Stimulated activated naive CD4-positive, alpha-beta T cell (primary cell): ENCODE measurements around the gene ALG8.
"Not testable (repeated sequence)": the region's sequence is repeated elsewhere in the genome, so short reads cannot be mapped to it uniquely, and the experiment has no call there.

Experiments used
- DNase-seq, 6 experiments: peaks; one replicate each; lab custom pipeline; 2025; lab: John Stamatoyannopoulos, UW

ALG8 gene

GRCh38 chr11:78071717-78072116 is 67.7 kb downstream of the ALG8 start:
- DNase-seq, result no peak

GRCh38 chr11:78070621-78071020 is 68.8 kb downstream of the ALG8 start:
- DNase-seq, result no peak

- no peak for DNase-seq
Observed at GRCh38 chr11:78069465-78069864, 70.0 kb downstream of the ALG8 start.

- DNase-seq, result no peak
Observed at GRCh38 chr11:78067704-78068103, 71.7 kb downstream of the ALG8 start.

- DNase-seq, result no peak
Observed at GRCh38 chr11:78066471-78066870, 73.0 kb downstream of the ALG8 start.

GRCh38 chr11:78065203-78065602 is 74.2 kb downstream of the ALG8 start:
- DNase-seq, result no peak

GRCh38 chr11:78063440-78064181 is 75.8 kb downstream of the ALG8 start, which contains the start of gene THRSP:
THRSP (plus strand) TSS chr11:78063861; CDS start chr11:78063882, 21 bp downstream.
- no peak for DNase-seq

- DNase-seq, result no peak
Observed at GRCh38 chr11:78062671-78063070, 76.8 kb downstream of the ALG8 start.

GRCh38 chr11:78061921-78062311 is 77.5 kb downstream of the ALG8 start:
- DNase-seq, result no peak

- DNase-seq, result no peak
Observed at GRCh38 chr11:78061088-78061920, 78.1 kb downstream of the ALG8 start.

- no peak for DNase-seq
Observed at GRCh38 chr11:78060533-78060932, 78.9 kb downstream of the ALG8 start.

- not testable (repeated sequence) for DNase-seq
Observed at GRCh38 chr11:78059749-78060328, 79.6 kb downstream of the ALG8 start.

- DNase-seq, result no peak
Observed at GRCh38 chr11:78057462-78058055, 81.9 kb downstream of the ALG8 start.

GRCh38 chr11:78056093-78056492 is 83.3 kb downstream of the ALG8 start:
- no peak for DNase-seq

GRCh38 chr11:78054971-78055370 is 84.5 kb downstream of the ALG8 start:
- no peak for DNase-seq

- DNase-seq, result no peak
Observed at GRCh38 chr11:78050964-78051831, 88.2 kb downstream of the ALG8 start.
